GM18499 (cell line): Measurements from ENCODE around the gene FBXO44.
"Not testable (repeated sequence)": the region's sequence is repeated elsewhere in the genome, so short reads cannot be mapped to it uniquely, and the experiment has no call there.

Source experiments
- ATAC-seq: cut with Tn5 transposase; IDR thresholded peaks from one replicate; pipeline ENCODE4 v1.9.1; 2021; ENCODE audit warnings: moderate number of reproducible peaks; ENCODE audit not compliant: insufficient read depth, unreplicated experiment

Gene FBXO44

GRCh38 chr1:11638121-11638520 is 16.6 kb upstream of the FBXO44 start:
- no peak for ATAC-seq

- no peak for ATAC-seq
Measured at GRCh38 chr1:11639372-11639771, 15.3 kb upstream of the FBXO44 start.

- ATAC-seq = no peak
Measured at GRCh38 chr1:11640101-11640500, 14.6 kb upstream of the FBXO44 start.

GRCh38 chr1:11640944-11641343 is 13.7 kb upstream of the FBXO44 start:
- no peak for ATAC-seq

- no peak for ATAC-seq
Measured at GRCh38 chr1:11641776-11642305, 12.8 kb upstream of the FBXO44 start.

- ATAC-seq = not testable (repeated sequence)
Measured at GRCh38 chr1:11642418-11643017, 12.2 kb upstream of the FBXO44 start.

- no peak for ATAC-seq
Measured at GRCh38 chr1:11643782-11644181, 10.9 kb upstream of the FBXO44 start.

GRCh38 chr1:11645270-11645669 is 9.4 kb upstream of the FBXO44 start:
- ATAC-seq = no peak

GRCh38 chr1:11645670-11646265 is 8.9 kb upstream of the FBXO44 start:
- ATAC-seq = no peak

- ATAC-seq = no peak
Measured at GRCh38 chr1:11646317-11646716, 8.4 kb upstream of the FBXO44 start.

- ATAC-seq = no peak
Measured at GRCh38 chr1:11647333-11647732, 7.3 kb upstream of the FBXO44 start.

- ATAC-seq = no peak
Measured at GRCh38 chr1:11648039-11648438, 6.6 kb upstream of the FBXO44 start.

GRCh38 chr1:11648732-11649158 is 5.9 kb upstream of the FBXO44 start:
- no peak for ATAC-seq

GRCh38 chr1:11649237-11649623 is 5.4 kb upstream of the FBXO44 start:
- no peak for ATAC-seq

GRCh38 chr1:11649624-11650330 is 4.9 kb upstream of the FBXO44 start:
- no peak for ATAC-seq

- ATAC-seq = no peak
Measured at GRCh38 chr1:11650331-11650991, 4.2 kb upstream of the FBXO44 start.

- ATAC-seq = no peak
Measured at GRCh38 chr1:11651017-11651416, 3.7 kb upstream of the FBXO44 start.

GRCh38 chr1:11652203-11652780 is 2.4 kb upstream of the FBXO44 start:
- no peak for ATAC-seq

- no peak for ATAC-seq
Measured at GRCh38 chr1:11653101-11653860, 1.4 kb upstream of the FBXO44 start.

- ATAC-seq = no peak
Measured at GRCh38 chr1:11653861-11654136, 878 bp upstream of the FBXO44 start.
